Transverse colon (tissue), 4 donors: ENCODE results near the gene CAPRIN2.

Source experiments
- POLR2A ChIP-seq: fragments of 450-650 bp; IDR thresholded peaks from one replicate; pipeline ENCODE4 v1.6.1; 2016; ENCODE audit warnings: antibody characterized with exemption, mild to moderate bottlenecking, moderate library complexity
- POLR2AphosphoS5 ChIP-seq, 3 donors: sonication (generic); formaldehyde crosslinking; IDR thresholded peaks; one replicate each; pipeline ENCODE4 v1.6.1; 2016; ENCODE audit warnings: antibody characterized with exemption in 3 of 3
- TF ChIP-seq, protein P1 (sequence below), 5 experiments: fragments of 200-600 bp in 3 of 5; fragments of 450-650 bp in 2 of 5; sonication (generic) in 3 of 5; IDR thresholded peaks; 1 replicate in 2 of 5; 2 replicates in 3 of 5; pipeline ENCODE4 v1.5.1; 2016 to 2017; ENCODE audit warnings: antibody characterized with exemption in 5 of 5, inconsistent platforms in 3 of 5, mild to moderate bottlenecking in 2 of 5, moderate library complexity in 1 of 5

- TF ChIP-seq, protein P1, sequence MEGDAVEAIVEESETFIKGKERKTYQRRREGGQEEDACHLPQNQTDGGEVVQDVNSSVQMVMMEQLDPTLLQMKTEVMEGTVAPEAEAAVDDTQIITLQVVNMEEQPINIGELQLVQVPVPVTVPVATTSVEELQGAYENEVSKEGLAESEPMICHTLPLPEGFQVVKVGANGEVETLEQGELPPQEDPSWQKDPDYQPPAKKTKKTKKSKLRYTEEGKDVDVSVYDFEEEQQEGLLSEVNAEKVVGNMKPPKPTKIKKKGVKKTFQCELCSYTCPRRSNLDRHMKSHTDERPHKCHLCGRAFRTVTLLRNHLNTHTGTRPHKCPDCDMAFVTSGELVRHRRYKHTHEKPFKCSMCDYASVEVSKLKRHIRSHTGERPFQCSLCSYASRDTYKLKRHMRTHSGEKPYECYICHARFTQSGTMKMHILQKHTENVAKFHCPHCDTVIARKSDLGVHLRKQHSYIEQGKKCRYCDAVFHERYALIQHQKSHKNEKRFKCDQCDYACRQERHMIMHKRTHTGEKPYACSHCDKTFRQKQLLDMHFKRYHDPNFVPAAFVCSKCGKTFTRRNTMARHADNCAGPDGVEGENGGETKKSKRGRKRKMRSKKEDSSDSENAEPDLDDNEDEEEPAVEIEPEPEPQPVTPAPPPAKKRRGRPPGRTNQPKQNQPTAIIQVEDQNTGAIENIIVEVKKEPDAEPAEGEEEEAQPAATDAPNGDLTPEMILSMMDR (IDR thresholded peaks at IDR 0.05): peak; percentile 4 to 58 (median 48)
- TF ChIP-seq POLR2A: peak; percentile 17
- peak; percentile 40 to 71 (median 50) for TF ChIP-seq POLR2AphosphoS5 (IDR thresholded peaks at IDR 0.05)
Observed at GRCh38 chr12:30695199-30696102, 59.3 kb downstream of the CAPRIN2 start, which contains the start of gene IPO8.
